Stimulated activated CD8-positive, alpha-beta memory T cell treated with anti-CD3 and anti-CD28 coated beads, Interleukin-7, amount 100 ng/mL, for 48 hours (primary cell): ENCODE data around the gene IGFBPL1.

Experiments
- DNase-seq, 2 donors: peaks; one replicate each; pipeline ENCODE4 v3.0.0-alpha.2; 2020; ENCODE audit warnings: low read depth in 1 of 2; ENCODE audit errors: extremely low read depth in 1 of 2

IGFBPL1 gene

DNA sequence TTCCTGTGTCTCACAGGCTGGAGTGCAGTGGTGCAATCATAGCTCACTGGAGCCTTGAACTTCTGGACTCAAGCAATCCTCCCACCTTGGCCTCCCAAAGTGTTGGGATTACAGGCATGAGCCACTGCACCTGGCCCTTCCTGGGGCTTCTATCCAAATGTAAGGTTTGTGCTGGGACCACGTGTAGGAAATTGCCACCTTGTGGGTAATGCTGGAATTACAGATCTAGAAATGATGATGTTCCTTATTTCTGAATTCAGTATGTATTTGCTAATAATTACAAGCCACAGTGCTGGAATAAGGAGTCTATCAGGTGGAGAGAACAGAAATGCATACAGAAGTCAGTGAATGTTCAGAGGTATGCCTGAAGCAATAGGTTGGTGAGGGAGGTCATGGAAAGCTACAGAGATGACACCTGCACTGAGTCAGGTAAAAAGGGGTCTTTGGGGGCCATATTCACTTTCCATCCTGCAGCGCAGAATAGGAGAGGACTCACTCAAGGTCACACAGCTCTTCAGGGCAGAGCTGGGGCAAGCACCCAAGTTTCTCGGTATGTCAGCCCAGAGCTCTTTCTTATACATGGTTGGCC lies 8.8 kb upstream of the IGFBPL1 start:
- no peak for DNase-seq

DNA sequence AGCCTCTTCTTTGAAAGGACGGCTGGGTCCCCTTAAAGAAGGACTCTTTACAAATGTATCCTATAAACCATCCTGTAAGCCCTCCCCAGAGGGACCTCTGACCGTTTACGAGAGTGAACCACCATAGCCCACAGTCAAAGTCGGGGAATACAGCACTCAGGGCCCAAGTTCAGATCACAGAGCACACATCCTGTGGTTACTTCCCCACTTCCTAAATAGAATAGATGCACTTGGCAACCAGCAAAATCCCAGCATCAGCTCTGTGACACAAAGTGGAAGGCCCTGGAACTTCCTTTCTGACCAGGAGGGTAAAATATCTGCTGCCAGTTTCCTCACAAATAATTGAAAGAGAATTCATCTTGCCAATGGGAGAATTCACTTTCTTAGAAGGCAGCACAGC lies 6.9 kb upstream of the IGFBPL1 start:
- DNase-seq, result no peak

DNA sequence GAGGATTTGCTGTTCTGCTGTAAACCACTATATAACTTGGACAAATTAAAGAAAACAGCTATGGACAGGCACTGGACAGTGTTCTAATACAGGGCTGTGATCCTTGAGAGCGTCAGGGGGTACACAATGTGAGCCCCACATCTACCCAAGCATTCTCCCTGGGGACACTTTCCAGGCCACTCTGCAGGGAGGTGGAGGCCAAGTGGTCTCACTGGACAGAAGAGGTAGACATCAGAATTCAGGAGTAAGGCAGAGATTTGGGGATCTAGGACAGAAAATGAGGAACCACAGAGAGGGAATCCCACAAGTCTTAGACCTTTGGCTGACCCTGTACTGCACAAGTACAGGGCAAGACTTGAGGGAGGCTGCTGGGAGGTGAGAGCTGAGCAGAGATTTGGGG lies 3.8 kb upstream of the IGFBPL1 start:
- no peak for DNase-seq

DNA sequence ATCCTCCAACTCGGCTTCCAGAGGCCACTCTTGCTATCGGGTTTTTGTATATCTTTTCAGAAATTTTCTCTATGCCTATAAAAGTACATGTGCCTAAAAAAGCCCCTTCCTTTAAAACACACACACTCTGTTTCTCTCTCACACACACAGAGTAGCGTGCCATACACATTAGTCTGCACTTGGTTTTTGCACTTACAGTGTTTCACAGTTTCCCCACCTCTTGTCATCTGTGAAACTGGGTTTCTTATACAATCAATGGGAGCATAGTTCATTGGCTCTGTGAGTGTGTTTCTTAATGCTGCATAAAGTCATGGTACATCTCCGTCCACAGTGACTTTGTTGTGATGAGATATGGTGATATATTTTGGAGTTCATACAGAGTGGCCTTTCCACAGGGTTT lies 664 bp upstream of the IGFBPL1 start:
- DNase-seq, result no peak

DNA sequence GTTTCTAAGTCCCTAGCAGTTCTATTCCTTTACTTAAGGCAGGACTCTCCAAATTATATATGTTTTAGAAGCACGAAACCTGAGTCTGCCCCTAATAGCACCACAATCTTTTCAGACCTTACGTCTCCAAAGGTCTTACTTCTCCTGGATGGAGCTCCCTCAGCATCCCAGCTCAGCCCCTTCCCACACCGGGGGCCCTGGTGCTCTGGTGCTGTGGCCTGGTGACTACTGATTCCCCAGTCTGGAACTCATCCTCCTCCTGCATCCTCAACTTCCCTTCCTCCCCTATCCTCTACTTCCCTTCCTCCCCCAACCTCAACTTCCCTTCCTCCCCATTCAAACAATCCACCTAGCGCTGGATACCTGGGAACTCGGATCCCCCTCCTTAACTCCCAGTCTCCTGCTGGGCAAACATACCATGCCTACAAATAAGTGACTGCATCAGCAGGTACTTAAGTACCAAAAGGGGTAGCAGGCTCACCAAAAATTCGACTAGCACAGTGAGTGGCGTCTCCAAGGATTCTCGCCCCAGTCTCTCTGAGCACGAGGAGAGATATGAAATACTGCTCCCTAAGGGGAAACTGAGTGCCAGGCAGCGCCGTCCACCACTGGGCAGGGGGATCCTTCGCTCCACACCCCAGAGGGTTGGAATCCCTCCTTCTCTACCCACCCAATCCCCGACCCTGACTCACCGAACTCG lies 831 bp downstream of the IGFBPL1 start:
- no peak for DNase-seq

DNA sequence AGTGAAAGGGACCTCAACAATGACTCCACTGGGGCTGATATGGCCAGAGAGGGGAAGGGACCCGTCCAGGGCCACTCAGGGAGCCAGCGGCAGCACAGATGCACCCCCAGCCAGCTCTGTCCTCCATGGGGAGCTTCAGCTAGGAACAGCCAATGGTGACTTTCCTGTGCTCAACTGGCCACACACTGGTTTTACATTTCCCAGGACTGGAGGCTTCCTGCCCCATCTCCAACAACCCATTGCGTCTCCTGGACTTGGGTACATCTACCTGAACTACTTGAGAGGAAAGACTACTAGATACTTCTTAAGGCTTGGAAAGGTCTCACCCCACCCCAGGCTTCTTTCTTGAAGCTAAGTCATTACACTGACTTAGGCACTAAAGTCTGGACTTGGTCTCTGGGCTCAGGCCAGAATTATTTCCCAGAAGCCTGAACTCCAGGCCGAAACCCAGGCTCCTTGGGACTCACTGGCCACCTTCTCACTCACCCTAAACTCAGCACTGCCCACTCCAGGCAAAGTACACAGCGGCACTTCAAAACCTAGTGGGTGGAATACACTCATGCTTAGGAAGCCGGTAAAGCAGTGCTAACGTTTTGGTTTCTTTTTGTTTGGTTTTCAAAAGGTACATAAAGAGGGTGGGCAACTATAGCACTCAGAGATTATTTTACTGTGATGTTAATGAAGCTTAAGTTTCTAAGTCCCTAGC lies 1.5 kb downstream of the IGFBPL1 start:
- DNase-seq, result no peak

DNA sequence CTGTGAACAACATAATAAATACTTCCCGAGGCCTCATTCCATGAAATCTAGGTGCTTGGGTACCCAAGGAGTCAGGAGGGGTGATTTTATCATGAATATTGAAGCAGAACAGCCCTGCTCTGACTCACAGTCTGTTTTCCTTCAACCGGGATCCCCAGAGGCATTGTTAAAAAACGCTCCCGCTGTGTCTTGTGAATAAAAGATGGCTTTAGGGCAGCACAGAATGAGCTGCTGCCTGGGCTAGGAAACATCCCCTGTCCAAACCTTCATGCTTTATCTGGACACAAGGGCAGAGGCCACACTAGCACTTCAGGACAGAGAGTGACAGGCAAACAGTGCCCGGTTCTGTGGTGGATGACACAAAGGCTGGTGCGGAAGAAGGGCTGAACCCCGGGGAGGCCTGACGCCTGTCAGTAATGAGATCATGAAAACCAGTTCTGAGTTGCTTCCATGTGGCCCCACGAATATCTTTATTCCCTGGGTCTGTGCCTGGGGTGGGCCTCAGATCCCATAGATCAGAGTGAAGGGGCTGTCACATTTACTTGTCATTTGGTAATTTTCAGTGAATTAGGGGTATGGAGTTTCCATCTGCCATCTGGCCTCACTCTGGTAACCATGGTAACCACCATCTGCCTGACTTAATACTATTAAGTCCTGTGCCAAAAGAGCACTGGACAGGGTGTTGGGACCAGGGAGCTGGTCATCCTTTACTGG lies 2.6 kb downstream of the IGFBPL1 start:
- no peak for DNase-seq

DNA sequence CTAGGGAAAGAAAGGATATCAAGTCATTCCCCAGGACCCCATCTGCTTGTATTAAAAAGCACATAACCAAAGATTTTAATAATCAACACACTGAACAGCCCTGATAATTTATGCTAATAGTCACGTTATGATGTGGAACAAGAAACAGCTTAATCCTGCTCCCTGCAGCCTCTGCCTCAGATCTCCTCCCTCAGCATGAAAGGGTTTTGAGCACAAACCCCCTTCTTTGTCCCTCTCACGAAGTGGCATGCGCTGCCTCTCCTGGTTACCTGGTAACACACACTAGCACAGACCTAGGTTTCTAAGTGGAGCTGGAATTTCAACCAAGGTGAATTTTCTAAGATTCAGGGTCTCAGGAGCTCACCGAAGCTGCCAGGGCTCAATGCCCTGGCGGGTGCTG lies 5.1 kb downstream of the IGFBPL1 start:
- no peak for DNase-seq

DNA sequence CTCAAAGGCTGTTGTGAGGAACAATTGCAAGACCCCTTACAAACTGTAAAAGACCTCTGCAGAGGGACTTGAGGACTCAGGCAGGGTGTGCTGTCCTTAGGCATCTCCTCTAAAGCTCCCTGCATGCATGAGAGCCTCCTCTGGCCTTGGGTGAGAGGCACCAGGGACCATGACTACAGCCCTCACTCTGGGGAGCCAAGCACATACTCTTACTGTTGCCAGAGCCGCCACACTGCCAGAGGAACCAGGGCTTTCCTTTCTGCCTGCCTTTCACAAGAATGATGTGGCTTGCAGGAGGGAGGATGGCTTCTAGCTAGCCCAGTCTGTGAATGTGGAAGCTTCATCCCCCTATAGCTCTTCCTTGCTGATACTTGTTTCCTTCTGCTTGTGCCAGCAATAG lies 5.9 kb downstream of the IGFBPL1 start:
- DNase-seq, result no peak

DNA sequence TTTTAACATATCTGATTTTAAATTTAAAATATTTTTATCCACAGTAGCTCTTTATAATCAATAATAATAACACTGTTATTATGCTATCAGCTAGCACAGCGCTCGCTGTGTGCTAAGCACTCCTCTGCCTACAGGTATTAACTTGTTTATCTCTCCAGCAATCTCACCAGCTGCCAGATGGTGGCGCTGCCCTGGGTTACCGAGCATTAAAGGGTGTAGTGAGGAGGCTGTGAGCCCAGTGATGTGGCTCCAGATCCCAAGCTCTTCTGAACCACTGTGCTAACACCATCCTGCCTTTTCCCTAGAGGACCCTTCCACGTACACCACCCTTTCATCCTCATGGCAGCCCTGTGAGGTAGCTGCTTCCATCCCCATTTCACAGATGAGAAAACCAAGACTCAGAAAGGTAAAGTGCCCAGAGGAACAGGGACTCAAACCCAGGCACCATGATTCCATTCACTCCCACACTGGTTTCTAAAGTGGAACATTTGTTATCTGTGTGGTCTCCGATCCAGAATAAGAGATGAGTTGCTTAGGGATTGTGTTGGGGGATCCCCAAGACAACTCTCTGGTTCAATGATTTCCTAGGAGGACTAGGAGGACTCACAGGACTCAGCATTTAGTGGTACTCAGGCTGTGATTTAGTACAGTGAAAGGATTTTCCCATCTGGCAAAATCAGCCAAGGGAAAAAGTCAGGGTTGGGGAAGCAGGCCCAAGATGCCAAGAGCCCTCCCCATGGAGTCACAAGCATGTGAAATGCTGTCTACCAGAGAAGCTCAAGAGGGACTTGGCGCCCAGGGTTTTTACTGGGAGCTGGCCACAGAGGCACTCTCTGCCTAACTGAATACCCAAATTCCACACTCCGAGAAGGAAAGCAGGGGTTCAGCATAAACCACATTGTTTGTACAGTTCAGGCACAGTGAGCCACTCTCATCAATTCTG lies 7.0 kb downstream of the IGFBPL1 start:
- DNase-seq, result no peak

DNA sequence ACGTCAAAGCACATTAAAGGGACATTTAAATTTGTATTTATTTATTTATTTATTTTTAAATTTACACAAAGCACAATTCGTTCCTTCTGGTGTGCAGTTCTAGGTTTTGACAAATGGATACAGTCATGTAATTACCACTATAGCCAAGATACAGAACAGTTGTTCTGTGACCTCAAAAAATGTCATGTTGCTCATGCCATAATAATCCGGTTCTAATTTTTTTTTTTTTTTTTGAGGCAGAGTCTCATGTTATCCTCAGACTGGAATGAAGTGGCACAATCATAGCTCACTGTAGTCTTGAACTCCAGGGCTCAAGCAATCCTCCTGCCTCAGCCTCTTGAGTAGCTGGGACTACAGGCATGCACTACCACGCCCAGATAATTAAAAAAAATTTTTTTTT lies 7.8 kb downstream of the IGFBPL1 start:
- DNase-seq, result no peak

DNA sequence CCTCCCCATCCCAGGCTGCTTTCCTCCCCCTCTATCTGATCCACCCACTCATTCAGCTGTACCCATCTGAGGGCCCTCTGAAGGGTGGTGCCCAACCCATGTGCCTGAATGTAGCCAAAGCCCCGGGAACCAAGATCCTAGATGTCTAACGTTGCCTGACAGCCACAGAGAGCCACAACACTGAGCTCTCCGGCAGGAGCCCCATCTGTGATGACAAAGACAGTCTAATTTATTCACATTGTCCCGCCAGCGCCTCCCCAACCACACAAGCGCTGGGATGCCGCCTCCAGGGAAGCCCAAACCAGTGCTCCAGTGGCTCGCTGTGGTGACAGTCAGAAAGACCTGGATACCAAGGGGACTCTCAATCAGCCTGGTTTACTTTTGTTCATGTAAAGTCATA lies 8.4 kb downstream of the IGFBPL1 start:
- no peak for DNase-seq

DNA sequence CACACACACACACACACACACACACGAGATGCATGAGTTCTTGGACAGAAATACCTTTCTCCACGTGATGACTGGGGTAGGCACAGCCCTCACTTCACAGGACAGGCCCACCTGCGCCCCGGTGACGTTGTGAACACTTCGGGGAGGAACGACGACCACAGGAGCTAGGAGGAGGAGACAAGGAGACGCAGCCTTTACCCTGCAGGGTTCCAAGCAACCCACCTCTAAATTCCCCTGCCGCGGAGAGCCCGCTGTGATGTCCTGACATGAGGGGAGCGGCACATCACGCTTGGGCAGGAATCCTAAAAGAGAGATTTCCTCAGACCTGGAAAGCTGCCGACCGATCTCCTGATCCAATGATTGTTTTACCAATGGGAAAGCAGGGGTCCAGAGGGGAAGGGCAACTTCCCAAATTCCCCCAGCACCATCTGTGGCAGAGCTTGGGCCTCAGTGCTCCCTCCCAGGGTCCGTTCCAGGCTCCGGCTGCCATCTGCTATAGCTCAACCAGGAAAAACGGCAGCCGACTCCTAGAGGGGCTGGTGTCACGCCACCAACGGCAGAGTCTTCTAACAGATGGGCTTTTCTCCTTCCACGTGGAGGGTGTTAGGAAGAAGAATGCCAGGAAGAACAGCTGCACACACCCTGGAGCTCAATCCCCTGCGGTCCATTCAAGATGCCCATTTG lies 10.1 kb downstream of the IGFBPL1 start:
- no peak for DNase-seq

DNA sequence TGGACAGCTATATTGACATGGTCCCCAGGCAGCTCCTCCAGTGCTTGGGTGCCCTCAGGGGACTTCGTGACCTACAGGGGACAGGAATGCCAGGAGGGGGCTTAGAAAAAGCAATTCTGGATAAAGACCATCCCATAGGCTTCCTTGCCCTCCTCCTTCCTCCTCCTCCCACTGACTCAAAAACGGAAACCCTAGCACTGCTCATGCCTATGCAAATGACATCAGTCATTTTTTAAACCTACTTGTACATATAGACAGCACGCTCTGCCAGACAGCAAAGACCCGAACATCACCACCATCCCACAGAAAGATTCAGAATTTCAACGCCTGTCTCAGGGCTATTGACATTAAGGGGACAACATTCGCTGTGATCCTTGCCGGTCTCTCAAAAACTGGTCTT lies 11.0 kb downstream of the IGFBPL1 start:
- no peak for DNase-seq

DNA sequence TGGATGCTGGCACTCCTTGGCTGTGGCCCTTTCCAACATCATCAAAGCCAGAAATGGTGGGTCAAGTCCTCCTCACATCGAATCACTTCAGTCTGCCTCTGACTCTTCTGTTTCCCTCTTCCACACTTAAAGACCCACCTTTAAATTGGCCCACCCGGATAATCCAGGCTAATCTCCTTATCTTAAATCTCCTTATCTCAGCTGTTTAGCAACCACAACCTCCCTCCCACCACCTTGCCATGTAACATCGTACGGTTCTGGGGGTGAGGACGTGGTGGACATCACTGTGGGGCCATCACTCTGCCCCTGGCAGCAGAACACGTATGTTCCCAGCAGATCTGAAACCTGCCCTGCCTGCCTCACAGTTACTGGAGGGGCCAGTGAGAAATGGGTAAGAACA lies 11.5 kb downstream of the IGFBPL1 start:
- no peak for DNase-seq

DNA sequence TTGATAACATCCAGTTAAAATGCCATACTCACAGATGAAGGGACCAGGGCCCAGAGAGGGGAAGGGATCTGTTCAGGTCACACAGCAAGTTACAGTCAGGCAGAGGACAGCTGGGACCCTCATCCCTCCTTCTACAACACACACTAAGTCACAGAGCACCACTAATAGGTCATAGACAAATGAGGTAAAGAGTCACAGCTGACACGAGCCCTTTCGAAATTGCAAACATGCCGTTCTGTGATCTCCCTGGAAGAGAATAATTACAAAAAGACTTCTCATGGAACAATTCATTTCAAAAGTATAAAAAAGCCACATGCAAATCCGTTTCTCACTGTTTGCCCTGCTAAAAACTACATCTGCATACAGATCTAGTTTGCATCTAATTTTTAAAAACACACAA lies 15.5 kb downstream of the IGFBPL1 start:
- DNase-seq, result no peak

DNA sequence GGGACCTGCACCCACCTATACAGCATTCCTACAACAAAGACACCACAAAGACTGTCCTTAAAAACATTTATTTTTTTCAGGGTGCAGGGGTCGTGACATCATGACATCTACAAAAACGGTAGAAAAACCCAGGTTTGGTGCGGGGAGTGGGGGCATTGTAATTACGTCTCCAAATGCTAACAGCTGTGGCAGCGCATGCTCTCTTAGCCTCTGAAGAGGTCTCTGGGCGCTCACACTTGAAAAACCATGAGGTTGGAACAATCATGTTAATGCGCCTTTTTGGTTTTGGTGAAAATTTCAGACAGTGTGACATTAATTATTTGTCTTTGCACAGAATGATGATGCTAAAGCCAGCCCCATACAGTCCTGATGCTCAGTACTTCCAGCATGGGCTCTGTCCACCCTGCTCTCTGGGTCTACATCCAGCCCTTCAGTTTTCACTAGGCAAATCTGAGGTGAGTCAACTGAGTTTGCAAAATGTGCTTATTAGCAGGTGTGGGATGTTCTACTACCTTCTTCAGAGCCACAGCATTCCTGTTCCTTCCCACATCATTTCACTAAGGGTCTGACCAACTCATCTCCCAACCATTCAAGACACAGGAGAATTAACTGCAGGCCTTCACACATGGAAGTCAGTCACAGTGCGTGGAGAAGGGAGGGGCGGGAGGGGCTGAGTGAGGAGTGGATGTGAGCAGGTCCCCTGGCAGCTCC lies 17.6 kb downstream of the IGFBPL1 start:
- no peak for DNase-seq

DNA sequence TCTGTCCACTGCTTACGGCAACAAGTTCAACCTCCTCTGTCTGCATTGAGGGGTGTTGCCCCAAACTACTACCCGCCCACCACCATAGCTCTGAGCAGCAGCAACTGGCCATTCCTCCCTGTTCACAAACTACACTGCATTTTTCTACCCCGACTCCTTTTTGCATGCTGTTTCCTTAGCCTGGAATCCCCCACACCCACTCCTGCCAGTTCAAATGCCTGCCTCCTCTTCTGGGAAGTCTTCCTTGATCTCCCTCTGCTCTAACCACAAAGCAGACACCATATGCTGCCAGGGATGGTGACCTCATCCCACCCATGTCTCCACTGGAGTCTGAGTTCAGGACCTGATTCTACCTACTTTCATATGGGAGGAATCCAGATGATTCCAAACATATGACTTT lies 18.5 kb downstream of the IGFBPL1 start:
- DNase-seq, result no peak

DNA sequence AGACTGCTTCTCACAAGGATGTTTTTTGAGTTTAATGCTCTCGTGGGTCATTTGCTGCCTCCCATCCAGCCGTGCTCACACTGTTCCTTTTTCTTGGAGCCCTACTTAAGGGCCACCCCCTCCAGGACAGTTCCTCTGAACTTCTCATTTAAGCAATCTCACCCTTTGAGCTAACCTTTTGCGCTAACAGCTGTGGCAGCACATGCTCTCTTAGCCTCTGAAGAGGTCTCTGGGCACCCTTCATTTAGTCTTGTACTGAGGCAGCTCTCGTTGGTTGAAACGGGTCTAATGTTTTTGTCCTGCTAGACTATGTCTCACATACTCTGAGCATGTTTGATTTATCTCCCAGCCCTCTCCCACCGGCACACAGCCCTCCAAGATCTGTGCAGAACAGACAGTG lies 19.9 kb downstream of the IGFBPL1 start:
- DNase-seq, result no peak

DNA sequence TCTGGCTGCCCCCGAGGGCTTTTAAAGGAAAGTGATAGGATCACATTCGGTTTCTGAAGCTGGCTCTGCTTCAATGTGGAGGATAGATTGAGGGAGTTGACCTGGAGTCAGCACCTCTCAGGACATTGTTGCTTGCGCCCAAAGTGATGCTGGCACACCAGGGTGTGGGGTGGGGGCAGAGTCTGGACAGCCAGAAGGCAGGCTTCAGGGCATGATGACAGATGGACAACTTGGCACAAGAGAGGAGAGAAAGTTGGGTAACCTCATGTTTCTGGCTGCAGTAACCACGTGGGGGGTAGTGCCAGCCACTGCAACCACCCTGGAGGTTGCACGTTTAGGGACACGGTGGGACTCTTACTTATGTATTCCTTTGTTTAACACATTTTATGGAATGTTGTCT lies 22.3 kb downstream of the IGFBPL1 start:
- no peak for DNase-seq
